Embryonic facial prominence (tissue), 1 donor: ENCODE data around the gene RFX4.

Experiments used
- DNase-seq: peaks from one replicate; pipeline ENCODE4 v3.0.0-alpha.2; 2016; ENCODE audit errors: extremely low spot score

Gene RFX4

DNA sequence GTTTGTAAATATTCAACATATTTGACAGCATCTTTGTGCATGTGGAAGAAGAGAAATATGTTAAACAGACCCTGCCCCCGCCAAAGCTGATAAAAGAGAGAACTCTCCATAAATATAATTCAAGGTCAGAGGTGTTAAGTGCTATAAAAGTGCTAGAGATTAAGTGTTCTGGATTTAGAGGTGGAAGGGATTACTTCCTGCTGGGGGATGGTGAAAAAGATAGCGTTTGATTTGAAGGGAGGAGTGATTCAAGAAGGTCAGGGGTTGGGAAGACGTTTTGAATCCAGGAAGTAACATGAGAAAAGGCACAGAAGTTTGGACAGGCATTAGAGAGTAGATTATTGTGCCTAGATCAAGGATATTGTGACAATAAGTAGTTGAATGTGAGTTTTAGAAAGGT lies 221.9 kb downstream of the RFX4 start:
- no peak for DNase-seq
